ENCODE results near the gene NABP2.

DNA sequence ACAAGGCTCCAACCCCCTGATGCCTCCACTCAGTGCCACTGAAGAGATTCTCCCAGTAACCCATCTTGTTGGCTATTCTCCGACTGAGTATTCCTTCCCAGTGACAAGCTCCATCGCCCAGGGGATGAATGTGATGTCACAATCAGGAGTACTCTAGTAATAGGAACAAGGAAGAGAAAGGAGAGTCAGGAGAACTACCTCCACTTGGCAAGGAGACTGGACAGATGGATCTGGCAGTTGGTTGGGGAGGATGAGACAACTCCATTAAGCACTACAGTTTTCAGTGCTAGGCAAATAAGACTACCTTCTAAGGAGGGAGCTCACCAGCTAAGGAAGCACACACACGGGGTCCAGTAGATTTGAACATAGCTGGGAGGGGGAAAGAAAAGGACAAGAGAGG, 7.7 kb upstream of the NABP2 start:
- TF ChIP-seq CTCF (IDR thresholded peaks at IDR 0.05; ENCODE audit: insufficient read depth, low read length, poor library complexity, severe bottlenecking) = no peak
- TF ChIP-seq EZH2phosphoT487 (conservative IDR thresholded peaks at IDR 0.05; ENCODE audit: low read length) = no peak
